Measurements from ENCODE around the gene LRPAP1. TPM values are rescaled to one million over a fixed set of nuclear protein-coding genes. Genes with fewer than 3 reads are reported as not detected.
A peak's percentile ranks its signal among the peaks of the same experiment; 100 is the strongest.

Gene LRPAP1
- total RNA-seq, 1 experiment from 2014 or later, result 156 TPM

DNA sequence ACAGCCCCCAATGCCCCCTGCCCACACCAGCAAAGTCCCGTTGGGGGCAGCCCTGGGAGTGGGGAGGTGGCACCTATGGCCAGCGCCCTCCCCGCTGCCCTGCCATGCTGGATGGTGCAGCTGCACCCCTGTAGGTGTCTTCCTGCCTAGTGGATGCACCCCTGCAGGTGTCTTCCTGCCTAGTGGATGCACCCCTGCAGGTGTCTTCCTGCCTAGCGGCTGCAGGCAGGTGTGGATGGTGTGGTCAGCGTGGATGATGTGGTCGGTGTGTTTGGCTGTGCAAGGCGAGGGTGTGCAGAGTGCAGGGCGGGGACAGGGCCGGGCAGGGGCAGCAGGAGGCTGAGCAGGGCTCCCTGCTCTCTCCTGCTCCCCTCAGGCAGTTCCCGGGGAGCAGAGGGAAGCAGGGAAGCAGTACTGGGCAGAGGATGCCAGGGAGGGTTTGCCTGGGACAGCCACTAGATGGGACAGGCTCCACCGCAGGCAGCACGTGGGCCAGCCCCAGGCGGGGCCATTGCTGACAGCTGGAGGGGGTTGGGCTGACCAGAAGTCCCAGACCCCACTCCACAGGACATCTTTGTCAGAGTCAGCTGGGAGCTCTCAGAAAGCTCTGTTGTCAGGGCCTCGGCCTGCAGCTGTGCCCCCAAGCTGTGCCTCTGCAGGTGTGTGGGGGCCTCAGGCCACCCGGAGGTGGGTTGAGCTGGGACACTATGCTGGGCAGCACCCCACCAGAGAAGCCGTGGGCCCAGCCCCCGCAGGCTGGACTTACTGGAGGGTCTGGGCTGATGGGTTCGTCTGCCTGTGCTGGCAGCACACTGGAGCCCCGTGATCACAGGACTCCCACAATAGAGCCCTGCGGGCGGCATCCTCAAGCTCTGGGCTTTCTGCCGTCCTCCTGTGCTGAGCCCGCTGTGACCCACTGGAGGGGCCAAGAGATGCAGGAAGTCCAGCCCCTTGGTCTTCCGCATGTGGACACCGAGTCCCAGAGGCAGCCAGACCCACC is 45.4 kb downstream of the LRPAP1 start:
- peak; percentile 43 for DNase-seq (ENCODE audit: low read depth)

DNA sequence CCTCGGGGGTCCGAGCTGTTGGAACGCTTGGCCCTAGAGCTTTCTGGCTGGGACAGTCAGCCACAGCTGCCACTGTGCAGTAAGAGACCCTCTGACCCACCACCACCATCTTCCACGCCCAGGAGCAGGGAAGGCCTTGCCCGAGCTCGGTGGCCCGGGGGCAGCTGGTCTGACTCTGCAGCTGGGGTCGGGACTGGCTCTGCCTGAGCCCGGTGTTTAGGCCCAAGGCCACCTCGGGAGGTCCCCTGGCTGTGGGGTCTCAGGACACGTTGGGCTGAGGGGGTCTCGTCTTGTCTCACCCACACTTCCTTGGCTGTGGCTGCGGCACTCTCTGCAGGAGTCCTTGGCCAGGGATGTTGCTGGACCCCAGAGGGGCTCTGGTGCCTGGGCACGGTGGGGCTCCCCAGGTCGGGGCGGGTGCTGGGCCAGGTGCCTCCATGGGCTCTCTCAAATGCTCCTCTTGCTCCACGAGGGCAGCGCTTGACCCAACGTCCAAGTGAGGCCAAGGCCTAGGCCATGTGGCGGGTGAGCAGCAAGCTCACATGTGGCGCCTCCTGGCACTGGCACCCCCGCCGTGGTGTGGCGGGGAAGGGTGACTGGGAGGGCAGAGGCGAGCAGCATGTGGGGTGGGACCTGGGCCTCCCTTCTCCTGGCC is 46.2 kb downstream of the LRPAP1 start:
- no peak for DNase-seq (ENCODE audit: low read depth)

DNA sequence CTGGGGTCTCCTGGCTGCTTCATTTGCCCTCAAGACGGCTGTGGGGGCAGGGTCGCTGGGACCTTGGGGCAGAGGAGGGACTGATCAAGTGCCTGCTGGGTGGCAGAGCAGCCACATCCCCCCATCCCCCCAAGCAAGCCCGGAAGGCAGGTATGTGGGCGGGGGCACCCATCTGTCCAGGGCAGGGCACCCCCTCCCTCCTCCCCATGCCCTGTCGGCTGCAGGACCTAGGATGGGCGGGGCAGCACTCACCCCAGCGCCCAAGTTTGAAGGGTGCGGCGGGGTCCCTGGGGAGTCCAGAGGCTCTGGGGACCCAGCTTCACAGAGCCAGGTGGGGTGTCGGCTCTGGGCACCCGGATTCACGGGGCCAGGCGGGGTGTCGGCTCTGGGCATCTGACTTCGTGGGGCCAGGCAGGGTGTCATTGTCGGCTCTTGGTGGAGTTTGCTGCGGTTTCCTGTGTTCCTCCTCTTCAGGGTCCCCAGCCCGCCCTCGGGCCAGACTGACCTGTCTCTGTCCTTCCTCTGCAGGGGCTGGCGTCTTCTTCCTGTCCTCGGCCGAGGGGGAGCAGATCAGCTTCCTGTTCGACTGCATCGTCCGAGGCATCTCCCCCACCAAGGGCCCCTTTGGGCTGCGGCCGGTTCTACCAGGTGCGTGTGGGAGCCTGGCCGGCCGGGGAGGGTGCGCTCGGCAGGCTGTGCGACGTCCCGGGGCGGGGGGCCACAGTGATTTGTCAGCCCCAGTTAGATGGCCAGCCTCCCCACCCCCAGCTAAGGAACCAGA is 47.0 kb downstream of the LRPAP1 start:
- DNase-seq (ENCODE audit: low read depth), result no peak

DNA sequence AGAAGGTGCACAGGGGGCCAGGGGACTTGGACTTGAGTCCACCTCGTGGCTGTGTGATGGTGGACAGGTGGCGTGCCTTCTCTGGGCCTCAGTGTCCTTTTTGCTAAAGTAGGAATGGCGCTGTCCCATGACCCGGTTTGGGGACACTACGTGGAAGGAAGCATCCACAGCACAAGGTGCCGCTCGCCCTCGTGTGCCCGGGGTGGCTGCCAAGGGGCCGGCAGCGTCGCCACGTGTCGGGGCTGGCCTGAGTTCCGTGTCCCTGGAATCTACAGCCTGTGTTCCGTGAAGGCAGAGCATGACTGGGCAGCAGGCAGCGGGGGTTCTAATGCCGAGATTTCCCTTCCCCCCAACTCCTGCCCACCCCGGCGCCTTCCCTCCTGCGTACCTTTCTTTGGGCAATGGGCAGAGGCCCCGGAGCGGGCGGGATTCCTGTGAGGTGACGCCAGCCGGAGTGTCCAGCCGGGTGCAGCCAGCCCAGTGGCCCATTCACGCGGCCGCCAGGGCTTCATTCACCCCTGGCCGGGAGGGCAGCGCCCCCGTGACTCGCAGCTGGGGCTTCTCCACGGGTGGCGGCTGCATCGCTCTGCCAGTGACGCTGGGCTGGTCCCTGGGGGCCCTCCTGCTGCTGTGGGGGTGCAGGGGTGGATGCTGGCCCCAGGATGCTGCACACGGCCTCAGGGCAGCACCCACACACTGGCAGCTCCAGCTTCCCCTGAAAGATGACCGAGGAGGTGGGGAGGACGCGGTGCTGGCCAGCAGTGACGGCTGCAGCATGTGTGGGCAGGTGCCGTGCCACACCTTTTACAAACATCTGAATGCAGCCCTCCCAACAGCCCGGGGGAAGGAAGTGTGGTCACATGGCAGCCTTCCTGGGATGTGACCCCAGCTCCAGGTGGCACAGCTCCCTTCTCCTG is 47.9 kb downstream of the LRPAP1 start:
- DNase-seq (ENCODE audit: low read depth), result peak; percentile 85

DNA sequence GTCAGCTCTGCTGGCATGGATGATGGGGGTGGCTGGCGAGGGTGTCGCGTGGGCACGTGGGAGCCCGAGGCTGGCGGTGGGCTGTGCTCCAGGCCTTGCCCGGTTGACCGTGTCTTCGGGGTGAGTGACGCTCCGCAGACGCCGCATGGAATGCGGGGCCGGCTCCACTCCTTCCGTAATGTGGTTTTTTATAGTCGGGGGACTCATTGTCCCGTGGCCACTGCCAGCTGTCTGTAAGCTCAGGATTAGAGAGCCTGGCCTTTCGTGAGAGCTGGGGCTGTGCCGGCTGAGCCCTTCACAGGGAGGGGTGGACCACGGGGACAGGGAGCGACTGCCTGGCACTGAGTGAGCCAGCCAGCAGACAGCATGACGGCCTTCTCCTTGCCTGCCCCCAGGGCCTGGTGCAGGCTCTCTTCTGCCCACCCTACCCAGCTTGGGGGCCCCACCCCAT is 48.7 kb downstream of the LRPAP1 start:
- DNase-seq (ENCODE audit: low read depth), result peak; percentile 92

DNA sequence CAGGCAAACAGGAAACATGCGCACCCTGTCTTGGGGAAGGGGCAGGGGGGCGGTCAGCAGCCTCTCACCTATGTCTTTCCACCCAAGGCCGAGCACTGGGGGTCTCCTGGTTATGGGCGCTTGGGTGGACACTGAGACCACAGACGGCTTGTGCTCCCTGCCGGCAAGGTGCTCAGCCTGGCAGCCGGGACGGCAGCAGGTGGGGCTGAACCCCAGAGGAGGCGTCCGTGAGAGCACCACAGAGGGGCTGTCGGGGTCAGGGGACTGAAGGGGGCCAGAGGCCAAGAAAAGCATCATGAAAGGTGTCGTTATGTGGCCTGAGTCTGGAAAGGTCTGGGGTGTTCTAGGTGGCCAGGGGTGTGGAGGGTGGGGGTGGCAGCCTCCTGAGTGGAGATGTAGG is 49.5 kb downstream of the LRPAP1 start:
- no peak for DNase-seq (ENCODE audit: low read depth)

DNA sequence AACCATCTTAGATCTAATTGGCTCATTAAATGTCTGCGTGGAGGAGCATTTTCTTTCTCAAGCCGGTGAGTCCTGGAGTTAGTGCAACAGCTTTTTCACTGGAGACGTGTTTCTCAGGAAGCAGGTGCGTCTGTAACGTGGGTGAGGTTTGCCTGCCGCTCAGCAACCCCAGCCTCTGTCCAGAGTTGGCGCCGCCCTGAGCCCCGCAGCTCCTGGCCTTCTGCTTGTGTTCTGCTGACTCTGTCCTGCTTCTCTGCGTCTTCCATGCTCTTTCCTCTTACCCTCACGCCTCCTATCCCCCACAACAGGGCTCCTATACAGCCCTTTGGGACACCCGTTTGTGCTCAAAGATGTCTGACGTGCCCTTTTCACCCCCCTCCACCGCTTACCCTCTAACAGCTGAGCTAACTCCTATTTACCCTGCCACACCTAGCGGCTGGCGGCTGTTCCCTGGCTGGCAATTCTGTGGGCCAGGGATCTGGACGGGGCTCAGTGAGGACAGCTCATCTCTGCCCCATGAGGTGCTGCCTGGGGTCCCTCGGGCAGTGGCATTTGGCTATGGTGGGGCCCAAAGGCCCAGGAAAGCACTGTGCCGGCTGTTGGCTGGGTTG is 50.3 kb downstream of the LRPAP1 start:
- DNase-seq (ENCODE audit: low read depth), result no peak

DNA sequence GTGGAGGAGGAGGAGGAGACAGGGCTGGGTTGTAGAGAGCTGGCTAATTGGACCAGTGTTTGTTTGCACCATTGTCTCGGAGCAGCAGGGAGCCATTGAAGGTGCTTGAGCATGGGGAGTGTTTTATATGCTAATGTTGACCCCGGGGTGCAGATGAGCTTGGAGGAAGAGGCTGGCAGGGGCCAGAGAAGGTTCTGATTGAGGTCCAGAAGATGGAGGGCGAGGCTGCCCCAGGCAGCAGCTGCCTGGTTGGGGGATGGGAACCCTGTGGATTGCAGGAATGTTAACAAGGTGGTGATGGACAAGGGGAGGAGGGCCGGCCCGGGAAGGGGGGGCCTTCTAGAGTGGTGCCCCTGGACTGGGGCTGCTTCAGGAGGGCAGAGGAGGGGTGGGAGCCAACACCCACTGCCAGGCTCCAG is 51.1 kb downstream of the LRPAP1 start:
- no peak for DNase-seq (ENCODE audit: low read depth)

DNA sequence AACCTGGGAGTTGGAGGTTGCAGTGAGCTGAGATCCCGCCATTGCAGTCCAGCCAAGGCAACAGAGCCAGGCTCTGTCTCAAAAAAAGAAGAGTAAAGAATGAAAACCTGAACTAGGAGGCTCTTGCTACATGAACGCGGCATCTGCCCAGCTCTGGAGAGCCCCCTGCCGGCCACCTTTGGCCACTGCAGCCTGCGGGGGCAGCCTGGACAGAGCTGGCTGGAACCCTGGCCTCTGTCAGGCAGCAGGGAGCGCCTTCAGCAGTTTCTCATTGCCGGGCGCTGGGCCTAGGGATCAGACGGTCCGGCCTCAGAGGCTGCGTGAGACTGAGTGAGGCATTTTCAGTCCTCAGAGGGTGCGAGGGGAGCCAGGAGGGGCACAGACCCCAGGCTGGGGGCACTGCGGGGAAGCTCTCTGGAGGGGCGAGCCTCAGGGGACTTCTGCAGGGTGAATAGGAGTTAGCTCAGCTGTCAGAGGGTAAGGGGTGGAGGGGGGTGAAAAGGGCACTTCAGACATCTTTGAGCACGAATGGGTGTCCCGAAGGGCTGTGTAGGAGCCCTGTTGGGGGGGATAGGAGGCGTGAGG is 51.6 kb downstream of the LRPAP1 start:
- peak; percentile 72 for DNase-seq (ENCODE audit: low read depth)

DNA sequence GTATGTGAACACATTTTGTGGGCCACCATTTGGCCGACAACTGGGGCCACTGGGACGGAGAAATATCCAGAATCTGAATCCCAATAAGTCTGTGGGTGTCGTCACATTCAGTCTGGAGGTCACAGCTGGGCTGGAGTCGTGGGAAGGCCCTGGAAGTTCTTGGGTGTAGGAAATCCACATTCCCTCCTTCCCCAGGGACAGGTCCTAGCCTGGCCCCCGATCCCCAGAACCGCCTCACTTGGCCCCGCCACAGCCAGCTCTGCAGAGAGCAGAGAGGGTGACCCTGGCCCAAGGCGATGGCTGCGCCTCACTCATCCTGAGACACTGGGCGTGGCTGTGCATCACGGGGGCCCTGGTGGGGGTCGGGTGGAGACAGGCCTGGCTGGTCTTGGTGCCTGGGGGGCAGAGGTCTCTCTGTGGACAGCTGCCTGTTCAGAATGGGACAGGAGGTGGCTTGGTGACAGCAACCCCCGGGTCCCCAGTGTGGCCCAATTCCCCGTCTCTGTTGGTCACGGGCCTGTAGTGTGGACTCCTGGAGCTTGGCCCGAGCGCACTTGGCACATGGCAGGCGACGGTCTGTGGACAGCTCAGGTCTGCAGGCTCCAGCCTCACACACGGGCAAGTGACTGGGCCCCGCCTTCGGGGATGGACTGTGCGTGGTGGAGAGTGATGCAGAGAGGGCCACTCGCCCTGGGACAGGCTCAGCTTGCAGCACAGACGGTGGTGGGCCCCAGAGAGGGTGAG is 52.7 kb downstream of the LRPAP1 start:
- no peak for DNase-seq (ENCODE audit: low read depth)

DNA sequence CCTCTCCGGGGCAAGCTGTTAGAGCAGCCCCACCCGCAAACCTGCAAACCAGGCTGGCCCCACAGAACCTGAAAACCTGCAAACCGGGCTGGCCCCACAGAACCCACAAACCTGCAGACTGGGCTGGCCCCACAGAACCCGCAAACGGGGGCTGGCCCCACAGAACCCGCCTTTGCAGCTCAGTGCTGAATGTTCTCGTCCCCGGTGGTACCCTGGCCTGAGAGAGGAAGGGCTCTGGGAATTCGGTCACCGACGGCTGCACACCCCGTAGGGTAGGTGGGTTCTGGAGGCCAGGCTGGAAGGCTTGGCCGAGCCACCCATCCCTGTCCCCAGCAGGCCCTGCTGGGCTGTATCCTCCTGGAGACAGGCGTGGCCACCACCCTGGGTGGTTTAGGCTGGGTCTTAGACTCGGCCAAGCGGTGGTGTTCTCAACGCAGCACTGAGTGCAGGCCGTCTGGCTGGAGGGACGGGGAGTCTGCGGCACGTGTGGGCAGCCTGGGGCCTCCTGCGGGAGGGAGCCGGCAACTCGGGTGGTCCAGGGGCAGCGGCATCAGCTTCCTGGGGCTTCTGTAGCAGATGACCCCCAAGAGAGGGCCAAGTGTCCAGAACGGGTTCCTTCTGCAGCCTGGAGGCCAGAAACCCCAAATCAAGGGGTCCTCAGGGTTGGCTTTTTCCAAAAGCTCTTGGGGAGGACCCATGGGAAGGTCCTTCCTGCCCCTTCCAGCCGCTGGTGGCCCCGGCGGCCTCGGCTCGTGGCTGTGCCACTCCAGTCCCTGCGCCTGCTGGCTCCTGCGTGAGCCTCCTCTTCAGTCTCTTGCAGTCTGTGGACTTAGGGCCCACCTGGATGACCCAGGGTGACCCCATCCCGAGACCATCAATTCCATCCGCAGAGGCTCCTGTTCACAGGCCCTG is 53.5 kb downstream of the LRPAP1 start:
- DNase-seq (ENCODE audit: low read depth), result no peak

DNA sequence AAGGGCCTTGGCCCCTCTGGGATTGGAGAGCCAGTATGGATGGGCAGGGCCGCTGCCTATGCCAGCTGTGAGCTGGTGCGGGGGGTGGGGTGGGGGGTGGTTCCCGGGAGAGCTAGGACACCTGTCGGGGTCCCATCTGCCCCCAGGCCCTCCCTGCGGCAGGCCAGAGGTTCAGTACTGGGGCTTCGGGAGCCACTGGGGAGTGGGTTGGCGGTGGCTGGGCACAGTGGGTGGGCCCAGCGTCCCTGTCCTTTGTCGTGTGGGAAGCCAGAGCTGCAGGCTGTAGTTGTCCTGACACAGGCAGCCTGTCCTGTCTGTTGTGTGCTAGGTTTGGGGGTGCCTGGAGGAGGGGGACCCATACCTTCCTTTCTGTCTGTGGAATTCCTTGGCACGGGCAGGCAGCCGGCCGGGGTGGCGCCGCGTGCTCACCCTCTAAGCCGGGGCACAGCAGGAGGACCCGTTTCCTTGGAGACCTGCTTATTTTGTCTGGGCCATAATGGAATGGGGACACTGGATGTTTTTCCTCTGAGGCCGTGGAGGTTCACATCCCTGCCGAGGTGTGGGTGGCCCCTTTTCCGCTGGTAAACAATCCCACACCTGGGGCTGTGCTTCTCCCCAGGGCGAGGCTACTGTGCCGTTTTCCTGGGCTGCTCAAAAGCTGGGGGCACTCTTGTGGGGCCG is 54.3 kb downstream of the LRPAP1 start:
- no peak for DNase-seq (ENCODE audit: low read depth)

DNA sequence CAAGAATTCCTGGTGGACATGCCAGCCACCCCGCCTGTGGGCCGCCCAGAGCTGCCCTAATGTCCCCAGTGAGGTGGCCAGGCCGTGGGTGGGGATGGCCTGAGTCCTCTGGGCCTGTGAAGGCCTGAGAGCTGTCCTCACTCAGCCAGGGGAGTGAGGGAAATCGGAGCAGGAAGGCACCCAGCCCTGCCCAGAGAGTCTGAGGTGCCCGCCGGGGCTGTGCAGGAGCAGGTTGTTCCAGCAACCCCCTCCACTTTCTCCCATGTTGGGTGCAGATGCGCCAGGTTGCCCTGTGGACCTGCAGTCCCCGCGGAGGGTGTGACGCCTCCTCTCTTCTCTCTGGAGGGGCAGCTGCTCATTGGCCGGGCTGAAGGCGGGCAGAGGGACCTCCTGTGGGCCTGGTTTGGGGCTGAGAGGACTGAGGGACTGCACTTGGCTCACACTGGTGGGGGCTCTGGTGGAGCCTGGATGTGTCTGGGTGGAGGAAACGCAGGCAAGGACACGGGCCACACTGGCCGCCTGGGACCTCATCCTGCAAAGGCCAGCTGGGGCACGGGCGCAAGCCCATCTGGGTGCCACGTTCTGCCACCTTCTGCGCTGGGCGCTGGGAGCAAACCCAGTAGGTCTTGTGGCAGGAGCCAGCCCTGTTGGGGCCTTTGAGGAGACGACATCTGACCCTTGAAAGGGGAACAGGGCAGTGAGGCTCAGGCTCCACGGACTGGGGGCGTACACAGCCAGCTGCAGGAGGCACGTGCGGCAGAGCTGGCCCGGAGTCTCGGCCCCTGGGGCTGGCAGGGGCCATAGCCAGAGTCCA is 55.1 kb downstream of the LRPAP1 start:
- DNase-seq (ENCODE audit: low read depth), result no peak

DNA sequence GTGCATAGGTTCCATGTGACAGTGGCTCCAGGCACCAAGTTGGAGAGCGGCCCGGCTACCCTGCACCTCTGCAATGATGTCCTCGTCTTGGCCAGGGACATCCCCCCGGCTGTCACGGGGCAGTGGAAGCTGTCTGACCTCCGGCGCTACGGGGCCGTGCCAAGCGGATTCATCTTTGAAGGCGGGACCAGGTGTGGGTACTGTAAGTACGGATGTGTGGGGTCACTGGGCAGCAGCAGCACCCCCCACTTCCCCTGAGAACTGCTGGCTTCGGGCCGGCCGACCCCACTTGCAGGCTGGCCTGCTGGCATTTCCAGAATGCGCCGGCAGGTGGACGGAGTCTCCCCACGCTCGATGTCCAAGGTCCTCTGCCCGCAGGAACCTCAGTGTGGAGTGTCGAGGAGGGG is 55.9 kb downstream of the LRPAP1 start:
- no peak for DNase-seq (ENCODE audit: low read depth)

DNA sequence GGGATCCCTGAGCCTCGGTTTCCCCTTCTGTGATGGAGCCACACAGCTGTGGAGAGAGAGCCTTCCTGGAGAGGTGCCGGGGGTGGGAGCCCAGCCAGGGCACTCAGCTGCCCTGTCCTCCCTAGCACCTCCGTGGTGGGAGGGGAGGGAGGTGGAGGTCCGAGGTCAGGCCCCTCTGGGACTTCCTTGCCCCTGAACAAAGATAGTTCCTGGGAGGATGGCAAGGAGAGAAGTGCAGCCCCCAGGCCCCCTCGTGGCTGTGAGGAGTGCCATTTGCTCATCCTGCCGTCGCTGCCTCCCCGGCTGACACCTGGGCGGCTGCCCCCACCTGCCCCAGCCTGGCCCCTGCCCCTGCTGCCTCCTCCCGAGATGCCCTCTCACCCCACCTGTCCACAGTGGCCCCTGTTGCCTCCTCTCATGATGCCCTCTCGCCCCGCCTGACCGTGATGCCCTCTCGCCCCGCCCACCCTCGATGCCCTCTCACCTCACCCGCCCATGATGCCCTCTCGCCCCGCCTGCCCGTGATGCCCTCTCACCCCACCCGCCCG is 56.4 kb downstream of the LRPAP1 start:
- DNase-seq (ENCODE audit: low read depth), result no peak

DNA sequence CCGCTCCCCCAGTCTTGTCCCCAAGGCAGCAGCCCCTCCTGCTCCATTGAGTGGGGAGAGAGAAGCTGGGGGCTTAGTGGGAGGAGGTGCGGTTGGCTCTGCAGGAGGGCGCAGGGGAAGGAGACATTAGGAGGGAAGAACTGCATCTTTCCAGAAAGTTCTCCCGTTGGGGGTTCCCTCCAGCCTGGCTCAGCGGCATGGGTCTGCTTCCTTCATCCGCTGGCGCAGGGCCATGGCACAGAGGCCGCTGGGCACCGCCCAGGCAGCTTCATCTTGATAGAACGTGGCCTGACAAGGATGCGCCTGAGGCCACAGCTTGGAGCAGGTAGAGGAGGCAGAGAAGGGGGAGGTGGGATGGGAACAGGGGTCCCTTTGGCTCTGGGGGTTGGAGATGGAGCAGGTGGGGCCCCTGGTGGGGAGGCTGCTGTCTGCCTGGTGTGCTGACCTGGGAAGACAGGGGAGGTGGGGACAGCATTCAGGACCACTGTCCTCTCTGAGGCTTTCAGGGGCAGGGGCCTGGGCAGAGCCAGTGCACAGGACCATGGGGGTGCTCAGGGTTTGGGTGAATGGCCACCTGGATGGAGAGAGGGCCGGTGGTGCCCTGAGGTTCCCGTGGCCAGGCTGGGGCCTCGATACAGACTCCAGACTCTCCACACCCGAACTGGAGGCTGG is 57.0 kb downstream of the LRPAP1 start:
- DNase-seq (ENCODE audit: low read depth), result no peak
